WTC11 (cell line): ENCODE results near the gene NTN1. TPM values are rescaled to one million over a fixed set of nuclear protein-coding genes. Genes with fewer than 3 reads are reported as not detected.

Experiments
- ATAC-seq: fragments of 200-7000 bp; cut with Tn5 transposase; 2 replicates; pipeline ENCODE4 v1.10.0; 2021; ENCODE audit warnings: mild to moderate bottlenecking, moderate library complexity
- CTCF ChIA-PET: fragments of 300-600 bp; sonication (Branson Sonifier 250); formaldehyde crosslinking; loops from one replicate; lab custom pipeline; 2021; ENCODE audit warnings: antibody characterized with exemption; lab: Charles Lee
- POLR2A ChIA-PET: fragments of 350-600 bp; sonication (Branson Sonifier 250); formaldehyde crosslinking; loops from one replicate; lab custom pipeline; 2021; ENCODE audit warnings: antibody characterized with exemption; lab: Charles Lee
- DNase-seq: peaks from one replicate; pipeline ENCODE4 v3.0.0; 2021; ENCODE audit warnings: low spot score
- H3K27ac Mint-ChIP-seq: 2 replicates; pipeline ENCODE4 v1.8.0; 2021; ENCODE audit warnings: mixed read lengths
- H3K27me3 Mint-ChIP-seq: 2 replicates; pipeline ENCODE4 v1.8.0; 2021; ENCODE audit warnings: low read depth, mild to moderate bottlenecking, moderate library complexity, mixed read lengths
- H3K36me3 Mint-ChIP-seq: 2 replicates; pipeline ENCODE4 v1.8.0; 2021; ENCODE audit warnings: mixed read lengths
- H3K4me1 Mint-ChIP-seq: 2 replicates; pipeline ENCODE4 v1.8.0; 2022; ENCODE audit warnings: mixed read lengths
- H3K4me3 Mint-ChIP-seq: 2 replicates; pipeline ENCODE4 v1.8.0; 2021; ENCODE audit warnings: mild to moderate bottlenecking, moderate library complexity, mixed read lengths
- H3K9me3 Mint-ChIP-seq: 2 replicates; pipeline ENCODE4 v1.8.0; 2021; ENCODE audit warnings: mixed read lengths
- ATF6 ChIP-seq: sonication (generic); formaldehyde crosslinking; IDR thresholded peaks from 2 replicates; pipeline ENCODE4 v1.8.1; 2023; ENCODE audit warnings: mild to moderate bottlenecking, missing genetic modification reagents
- EMX1 ChIP-seq: fragments of 250-450 bp; sonication (Bioruptor Pico); IDR thresholded peaks from 2 replicates; pipeline ENCODE4 v1.8.0; 2021; ENCODE audit warnings: mild to moderate bottlenecking
- GABPB1 ChIP-seq: sonication (generic); formaldehyde crosslinking; IDR thresholded peaks from 2 replicates; pipeline ENCODE4 v1.8.1; 2023; ENCODE audit warnings: mild to moderate bottlenecking, missing genetic modification reagents
- HMGXB4 ChIP-seq: sonication (generic); formaldehyde crosslinking; IDR thresholded peaks from 2 replicates; pipeline ENCODE4 v1.8.1; 2023; ENCODE audit warnings: mild to moderate bottlenecking, moderate library complexity, missing genetic modification reagents
- IRF2 ChIP-seq: sonication (generic); formaldehyde crosslinking; IDR thresholded peaks from 2 replicates; pipeline ENCODE4 v1.8.0; 2022; ENCODE audit warnings: low read depth, missing genetic modification reagents, borderline replicate concordance
- MXD4 ChIP-seq: fragments of 250-450 bp; sonication (Bioruptor Pico); IDR thresholded peaks from 2 replicates; pipeline ENCODE4 v1.8.0; 2021; ENCODE audit warnings: mild to moderate bottlenecking, moderate library complexity, borderline replicate concordance
- NFATC4 ChIP-seq: fragments of 250-450 bp; sonication (Bioruptor Pico); IDR thresholded peaks from 2 replicates; pipeline ENCODE4 v1.9.0; 2021; ENCODE audit warnings: mild to moderate bottlenecking
- PREB ChIP-seq: sonication (generic); formaldehyde crosslinking; IDR thresholded peaks from 2 replicates; pipeline ENCODE4 v1.8.1; 2022; ENCODE audit warnings: mild to moderate bottlenecking, missing genetic modification reagents, moderate library complexity, borderline replicate concordance
- ZNF532 ChIP-seq: fragments of 250-450 bp; sonication (Bioruptor Pico); IDR thresholded peaks from 2 replicates; pipeline ENCODE4 v1.9.0; 2021; ENCODE audit warnings: mild to moderate bottlenecking, borderline replicate concordance
- total RNA-seq: library from RNA; stranded (reverse); gene quantifications from 3 replicates; pipeline ENCODE4 v1.2.3, GENCODE V29; 2021

NTN1 gene
- total RNA-seq, 1 experiment from 2014 or later: 5.5 TPM

GRCh38 chr17:9261081-9262012 lies 240.0 kb downstream of the NTN1 start (continued):
- no peak for TF ChIP-seq ZNF532 (CRISPR knock-in tag)

GRCh38 chr17:9266031-9266680 lies 244.8 kb downstream of the NTN1 start:
- no peaks in the 10 kb centered on the region for H3K4me1 Mint-ChIP-seq
- DNase-seq (no peak), ATAC-seq (no peak)
- ChIA-PET CTCF (no interaction called here), POLR2A (no interaction called here)
- H3K27ac Mint-ChIP-seq: no peak overlapping the region
- H3K36me3 Mint-ChIP-seq: no peaks in the 10 kb centered on the region
- H3K27me3 Mint-ChIP-seq: no peaks in the 10 kb centered on the region
- TF ChIP-seq NFATC4: no peak
- no peak overlapping the region for H3K4me3 Mint-ChIP-seq
- H3K9me3 Mint-ChIP-seq: no peaks in the 10 kb centered on the region

GRCh38 chr17:9266697-9267117 lies 245.4 kb downstream of the NTN1 start:
- H3K27me3 Mint-ChIP-seq: no peaks in the 10 kb centered on the region
- ChIA-PET POLR2A (no interaction called here), CTCF (no interaction called here)
- ATAC-seq (no peak), DNase-seq (no peak)
- no peaks in the 10 kb centered on the region for H3K9me3 Mint-ChIP-seq
- no peaks in the 10 kb centered on the region for H3K36me3 Mint-ChIP-seq
- TF ChIP-seq ATF6: no peak
- no peak for TF ChIP-seq EMX1
- no peak for TF ChIP-seq GABPB1 (CRISPR knock-in tag)
- TF ChIP-seq MXD4 (CRISPR knock-in tag): no peak
- no peak for TF ChIP-seq PREB (CRISPR knock-in tag)
- H3K4me1 Mint-ChIP-seq: no peaks in the 10 kb centered on the region
- no peak overlapping the region for H3K27ac Mint-ChIP-seq
- no peak overlapping the region for H3K4me3 Mint-ChIP-seq

GRCh38 chr17:9268546-9268945 lies 247.2 kb downstream of the NTN1 start:
- TF ChIP-seq IRF2 (CRISPR knock-in tag) (no peak), HMGXB4 (CRISPR knock-in tag) (no peak)
- Mint-ChIP-seq H3K4me3 (no peak overlapping the region), H3K4me1 (peaks cover 5% of the 10 kb centered on the region), H3K36me3 (no peaks in the 10 kb centered on the region), H3K9me3 (no peaks in the 10 kb centered on the region), H3K27ac (no peak overlapping the region; the same call in 1 of the 2 replicates), H3K27me3 (no peaks in the 10 kb centered on the region)
- ChIA-PET POLR2A (no interaction called here), CTCF (no interaction called here)
- DNase-seq (no peak), ATAC-seq (no peak)
